Measurements from ENCODE around the gene RET. TPM values are rescaled to one million over a fixed set of nuclear protein-coding genes. Genes with fewer than 3 reads are reported as not detected.

RET gene
- total and polyA plus RNA-seq, 2 of the 8 experiments (the other 6 are each of a cell fraction or from before 2014, with no cell fraction given) = 6.7 to 8.4 TPM

DNA sequence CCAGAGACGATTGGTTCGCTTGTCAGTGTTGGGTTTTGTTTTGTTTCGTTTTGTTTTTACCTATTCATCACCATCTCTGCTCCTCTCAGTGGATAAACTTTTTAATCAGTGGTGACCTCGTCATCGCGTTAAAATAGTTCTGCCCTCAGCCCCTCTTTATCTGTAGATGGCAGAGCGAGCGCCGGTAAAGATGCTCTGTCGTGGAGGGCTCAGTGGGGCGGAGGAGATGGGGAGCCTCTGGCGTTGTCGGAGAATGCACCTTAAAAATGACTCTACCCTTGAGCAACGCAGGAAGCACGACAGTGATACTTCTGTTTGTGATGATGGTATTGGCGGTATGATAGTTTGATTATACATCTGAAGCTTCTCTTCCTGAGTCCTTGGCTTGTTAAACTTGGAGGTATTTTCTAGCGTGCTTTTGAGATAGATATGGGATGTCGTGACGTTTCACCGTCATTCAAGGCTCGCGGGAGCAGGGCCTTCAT is 61.9 kb downstream of the RET start:
- no peak overlapping the region for H3K23ac ChIP-seq (ENCODE audit: insufficient read length)
- H4K20me1 ChIP-seq (replicated peaks in 1 of 2; ENCODE audit: control insufficient read depth in 1 of 2, insufficient read depth in 2 of 2, low read length in 2 of 2) = peaks cover 1 to 2% of the 10 kb centered on the region in 2 experiments
- ChIA-PET CTCF (ENCODE audit: partially characterized antibody) (interaction anchor here (0.6 to 1.4 kb wide), 4 partner anchors 18 to 319 kb away, joined by 3 to 6 read pairs (median 4); no protein-coding TSS in a partner anchor), POLR2A (ENCODE audit: partially characterized antibody) (interaction anchor here (0.6 to 1.0 kb wide), 3 partner anchors 22 to 265 kb away, joined by 3 to 4 read pairs (median 3); no protein-coding TSS in a partner anchor)
- H3K23me2 ChIP-seq (ENCODE audit: low read depth, low read length) = peaks cover 14% of the 10 kb centered on the region
- H2BK15ac ChIP-seq (ENCODE audit: low read length) = no peak overlapping the region
- no peaks in the 10 kb centered on the region for H3K9me3 ChIP-seq (ENCODE audit: insufficient read depth in 2 of 2, low read depth in 1 of 2, low read length in 1 of 2)
- no peak overlapping the region for H4K8ac ChIP-seq (ENCODE audit: extremely low read depth, insufficient read depth, low read length)
- H3K56ac ChIP-seq (replicated peaks; ENCODE audit: insufficient read length, low read depth, low read length) = no peak overlapping the region
- no peak overlapping the region for H3K4ac ChIP-seq (replicated peaks; ENCODE audit: insufficient read length, low read depth, low read length)
- H2BK120ac ChIP-seq (replicated peaks; ENCODE audit: low read depth, low read length) = no peak overlapping the region
- no peak overlapping the region for H2AK5ac ChIP-seq (ENCODE audit: low read depth, low read length)
- WGBS, 2 experiments (ENCODE audit: extremely low coverage in 1 of 2, insufficient coverage in 1 of 2, insufficient read length in 1 of 2, insufficient replicate concordance in 2 of 2, low coverage in 1 of 2, low lambda C conversion rate in 2 of 2, missing lambda C conversion rate in 1 of 2) = 6% methylated on average over 22 of the region's 22 CpGs; no CpG with 5 or more reads in 1 of the 2 experiments
- H3K36me3 ChIP-seq (ENCODE audit: control insufficient read depth in 2 of 4, insufficient read depth in 4 of 4, low read length in 3 of 4) = no peaks in the 10 kb centered on the region
- TF ChIP-seq SIN3A (conservative IDR thresholded peaks at IDR 0.05 in 1 of 2, IDR thresholded peaks at IDR 0.05 in 1 of 2; ENCODE audit: low read depth in 1 of 2, low read length in 2 of 2) = peak in 1 of 2 experiments; percentile 15; a peak in 1 of 4 replicates
- TF ChIP-seq GTF2F1 (IDR thresholded peaks at IDR 0.05; ENCODE audit: borderline replicate concordance, low read depth, low read length) = no peak
- DNase-seq (ENCODE audit: low read depth in 1 of 2, low spot score in 2 of 2) (no peak), FAIRE-seq (no peak)
- peak overlapping the region; percentile 1; the same call in 1 of the 2 replicates for H2AFZ ChIP-seq (ENCODE audit: low read length)
- no peak overlapping the region for H2BK20ac ChIP-seq (ENCODE audit: low read length)
- peak overlapping the region; percentile 71 to 78 for H3K4me2 ChIP-seq (ENCODE audit: insufficient read depth in 1 of 2, low read depth in 2 of 2, low read length in 2 of 2)
- H3K27me3 ChIP-seq (replicated peaks in 1 of 4; ENCODE audit: control insufficient read depth in 3 of 4, extremely low read depth in 1 of 4, insufficient read depth in 3 of 4, low read length in 3 of 4) = peaks cover 0 to 7% (median 1%) of the 10 kb centered on the region in 4 experiments; a peak in 3 of 7 replicates
- H4K5ac ChIP-seq (ENCODE audit: insufficient read length, low read depth, low read length) = no peak overlapping the region
- H3K9ac ChIP-seq (replicated peaks in 1 of 4; ENCODE audit: extremely low read depth in 1 of 4, low read depth in 3 of 4, low read length in 3 of 4) = peak overlapping the region in 2 of 4 experiments; percentile 9 to 12; a peak in 2 of 7 replicates
- H4K91ac ChIP-seq (replicated peaks; ENCODE audit: insufficient read length, low read length) = no peak overlapping the region
- no peak overlapping the region for H3K27ac ChIP-seq (ENCODE audit: low read depth, low read length)
- peaks cover 0 to 12% of the 10 kb centered on the region in 2 experiments; a peak in 1 of 4 replicates for H3K79me2 ChIP-seq (ENCODE audit: control insufficient read depth in 1 of 2, insufficient read depth in 2 of 2, low read length in 2 of 2)
- H2BK12ac ChIP-seq (ENCODE audit: low read depth, low read length) = no peak overlapping the region
- peak overlapping the region; percentile 71 to 93 (median 80) for H3K4me3 ChIP-seq (ENCODE audit: extremely low read depth in 1 of 4, insufficient read depth in 2 of 4, low read depth in 3 of 4, low read length in 4 of 4)
- H2BK5ac ChIP-seq (ENCODE audit: low read depth, low read length) = no peak overlapping the region
- peaks cover 0 to 5% (median 0%) of the 10 kb centered on the region in 4 experiments; a peak in 4 of 7 replicates for H3K4me1 ChIP-seq (replicated peaks in 1 of 4; ENCODE audit: control insufficient read depth in 3 of 4, insufficient read depth in 4 of 4, low read length in 3 of 4)
- no peak overlapping the region for H3K18ac ChIP-seq (ENCODE audit: extremely low read depth, low read length)
- no peaks in the 10 kb centered on the region for H3K79me1 ChIP-seq (ENCODE audit: low read depth, low read length)
- H3K14ac ChIP-seq (ENCODE audit: insufficient read length) = no peak overlapping the region

Measured in H1 (cell line).